Posterior vena cava (tissue), 2 donors: ENCODE measurements around the gene GABRQ. TPM values are rescaled to one million over a fixed set of nuclear protein-coding genes. Genes with fewer than 3 reads are reported as not detected.

Experiments
- DNase-seq: peaks from one replicate; pipeline ENCODE4 v3.0.0-alpha.2; 2020; ENCODE audit warnings: low spot score
- intact Hi-C, 2 donors: fragments of 100-400 bp; cut with DNase I; formaldehyde crosslinking; loops; one replicate each; pipeline versions ENCODE4 v1.14.1 to v1.14.2; 2022 to 2023
- long read RNA-seq, 2 donors: library from polyadenylated mRNA; unstranded; transcript quantifications; one replicate each; pipeline ENCODE4 v2.0.0, GENCODE V29; 2020 to 2021
- total RNA-seq, 2 donors: library from RNA; stranded (reverse); fragmentation: NEBNext Ultra II Directional; extraction: Animal tissue kit (Norgen Biotek cat#: 25700); gene quantifications; one replicate each; pipeline ENCODE4 v1.2.1, GENCODE V29; 2021
- donor health status: DM: yes; HTN: yes; CAD: no.
- donor health status: DM: yes; HTN: yes; CAD: no.

GABRQ gene
- total RNA-seq, result not detected
- long read RNA-seq, donor 1, result 0 reads
- long read RNA-seq, donor 2, result 0 reads

- intact Hi-C loops, result no loop called here
- DNase-seq, result peak; percentile 72
Measured at GRCh38 chrX:152637649-152638442, at the start of gene GABRQ. TSS of gene GABRQ (plus strand) at chrX:152637895. CDS start at chrX:152638203, 308 bp downstream.

- intact Hi-C loops, result no loop called here
- DNase-seq, result no peak
Measured at GRCh38 chrX:152588206-152588605, 49.5 kb upstream of the GABRQ start.

GRCh38 chrX:152600853-152601633, 36.7 kb upstream of the GABRQ start:
- DNase-seq, result no peak

GRCh38 chrX:152601848-152602616, 35.7 kb upstream of the GABRQ start:
- DNase-seq, result no peak
- intact Hi-C loops, result no loop called here

More at GRCh38 chrX:152600853-152601633, 36.7 kb upstream of the GABRQ start:
- intact Hi-C loops, result no loop called here

- DNase-seq, result no peak
- intact Hi-C loops, result no loop called here
Measured at GRCh38 chrX:152614791-152615190, 22.9 kb upstream of the GABRQ start.

GRCh38 chrX:152619897-152620296, 17.8 kb upstream of the GABRQ start:
- intact Hi-C loops, result no loop called here
- no peak for DNase-seq

GRCh38 chrX:152632445-152633097, 5.1 kb upstream of the GABRQ start:
- peak; percentile 78 for DNase-seq
- intact Hi-C loops, result no loop called here

GRCh38 chrX:152635941-152636340, 1.8 kb upstream of the GABRQ start:
- intact Hi-C loops, result no loop called here
- DNase-seq, result no peak

- intact Hi-C loops, result no loop called here
- DNase-seq, result peak; percentile 65
Measured at GRCh38 chrX:152638443-152638904, 779 bp downstream of the GABRQ start.

- intact Hi-C loops, result no loop called here
Measured at GRCh38 chrX:152639426-152639825, 1.7 kb downstream of the GABRQ start.

GRCh38 chrX:152640034-152640818, 2.5 kb downstream of the GABRQ start:
- intact Hi-C loops, result loop anchor here in 1 of 2 donors (10.0 kb wide), 1 partner anchor 885 kb away; no protein-coding TSS in a partner anchor
- DNase-seq, result no peak

More at GRCh38 chrX:152639426-152639825, 1.7 kb downstream of the GABRQ start:
- DNase-seq, result no peak

GRCh38 chrX:152641256-152641875, 3.7 kb downstream of the GABRQ start:
- no peak for DNase-seq
- intact Hi-C loops, result loop anchor here in 1 of 2 donors (10.0 kb wide), 1 partner anchor 887 kb away; no protein-coding TSS in a partner anchor

GRCh38 chrX:152641996-152642395, 4.3 kb downstream of the GABRQ start:
- intact Hi-C loops, result loop anchor here in 1 of 2 donors (10.0 kb wide), 1 partner anchor 887 kb away; no protein-coding TSS in a partner anchor

GRCh38 chrX:152642931-152643564, 5.4 kb downstream of the GABRQ start:
- no peak for DNase-seq
- intact Hi-C loops, result loop anchor here in 1 of 2 donors (10.0 kb wide), 1 partner anchor 888 kb away; no protein-coding TSS in a partner anchor

More at GRCh38 chrX:152641996-152642395, 4.3 kb downstream of the GABRQ start:
- DNase-seq, result no peak

- intact Hi-C loops, result loop anchor here in 1 of 2 donors (10.0 kb wide), 1 partner anchor 892 kb away; no protein-coding TSS in a partner anchor
- no peak for DNase-seq
Measured at GRCh38 chrX:152646961-152647360, 9.3 kb downstream of the GABRQ start.

- intact Hi-C loops, result loop anchor here in 1 of 2 donors (10.0 kb wide), 1 partner anchor 893 kb away; no protein-coding TSS in a partner anchor
- no peak for DNase-seq
Measured at GRCh38 chrX:152647978-152648377, 10.3 kb downstream of the GABRQ start.

- no peak for DNase-seq
Measured at GRCh38 chrX:152652060-152652459, 14.4 kb downstream of the GABRQ start.

More at GRCh38 chrX:152652060-152652459, 14.4 kb downstream of the GABRQ start:
- intact Hi-C loops, result no loop called here
